Activated T-cell treated with anti-CD3 and anti-CD28 coated beads, Interleukin-2, amount 50 U/mL, for 24 hours (primary cell): Measurements from ENCODE around the gene NDUFA3.

Source experiments
- DNase-seq: peaks from one replicate; pipeline ENCODE4 v3.0.0-alpha.2; 2020
- H3K27ac Mint-ChIP-seq: 2 replicates; pipeline ENCODE4 v1.8.0; 2020; ENCODE audit warnings: mild to moderate bottlenecking, mixed read lengths
- H3K27me3 Mint-ChIP-seq: 2 replicates; pipeline ENCODE4 v1.8.0; 2020; ENCODE audit warnings: mixed read lengths
- H3K36me3 Mint-ChIP-seq: 2 replicates; pipeline ENCODE4 v1.8.0; 2020; ENCODE audit warnings: low read depth, mixed read lengths
- H3K4me1 Mint-ChIP-seq: 2 replicates; pipeline ENCODE4 v1.8.0; 2020; ENCODE audit warnings: low read depth, mixed read lengths
- H3K4me3 Mint-ChIP-seq: 2 replicates; pipeline ENCODE4 v1.8.0; 2020; ENCODE audit warnings: mild to moderate bottlenecking, moderate library complexity, mixed read lengths
- H3K9me3 Mint-ChIP-seq: 2 replicates; pipeline ENCODE4 v1.8.0; 2020; ENCODE audit warnings: mixed read lengths

Gene NDUFA3

GRCh38 chr19:54141356-54141755 is 38.7 kb downstream of the NDUFA3 start:
- Mint-ChIP-seq H3K36me3 (peaks cover 80% of the 10 kb centered on the region), H3K4me1 (peaks cover 37% of the 10 kb centered on the region), H3K4me3 (no peak overlapping the region), H3K27ac (peak overlapping the region; percentile 56), H3K27me3 (no peaks in the 10 kb centered on the region), H3K9me3 (no peaks in the 10 kb centered on the region)
- DNase-seq: no peak

DNA sequence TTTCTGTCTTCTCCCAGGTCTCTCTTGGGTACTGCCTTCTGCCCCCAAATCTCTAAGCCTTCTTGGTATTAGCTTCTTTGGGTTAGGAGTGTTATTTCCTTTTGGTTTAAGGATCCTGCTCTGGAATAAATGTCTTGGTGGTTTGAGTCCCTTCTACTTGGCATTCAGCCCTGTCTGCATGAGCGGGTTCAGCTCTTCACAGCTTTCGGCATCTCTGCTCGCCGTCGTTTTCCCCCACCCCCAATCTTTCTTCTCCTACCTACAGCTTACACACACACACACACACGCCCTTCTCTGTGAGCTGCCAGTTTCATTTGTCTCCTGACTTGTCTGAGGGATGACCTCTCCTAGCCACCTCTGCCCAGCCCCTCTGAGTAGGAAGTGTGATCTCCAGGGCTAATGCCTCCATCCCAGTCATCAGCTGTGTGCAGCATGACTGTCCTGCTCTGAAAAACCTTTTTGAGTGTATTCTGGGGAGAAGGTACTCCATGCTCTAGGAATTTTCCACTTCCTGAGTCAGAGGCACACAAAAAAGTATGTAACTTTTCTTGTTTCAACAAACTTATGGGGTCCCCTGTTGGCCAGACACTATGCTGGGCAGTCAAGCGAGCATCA is 39.6 kb downstream of the NDUFA3 start:
- no peak overlapping the region for H3K4me3 Mint-ChIP-seq
- H3K9me3 Mint-ChIP-seq: no peaks in the 10 kb centered on the region
- H3K27ac Mint-ChIP-seq: peak overlapping the region; percentile 64
- no peaks in the 10 kb centered on the region for H3K27me3 Mint-ChIP-seq
- H3K36me3 Mint-ChIP-seq: peaks cover 89% of the 10 kb centered on the region
- H3K4me1 Mint-ChIP-seq: peaks cover 31% of the 10 kb centered on the region
- no peak for DNase-seq

GRCh38 chr19:54145541-54146158 is 43.0 kb downstream of the NDUFA3 start:
- Mint-ChIP-seq H3K9me3 (no peaks in the 10 kb centered on the region), H3K27ac (no peak overlapping the region), H3K27me3 (no peaks in the 10 kb centered on the region), H3K4me3 (no peak overlapping the region), H3K4me1 (peaks cover 10% of the 10 kb centered on the region), H3K36me3 (peaks cover 94% of the 10 kb centered on the region)
- DNase-seq: no peak

- Mint-ChIP-seq H3K4me1 (peaks cover 2% of the 10 kb centered on the region), H3K9me3 (no peaks in the 10 kb centered on the region)
These were observed 45.0 kb downstream of the NDUFA3 start for GRCh38 chr19:54147676-54148075.

DNA sequence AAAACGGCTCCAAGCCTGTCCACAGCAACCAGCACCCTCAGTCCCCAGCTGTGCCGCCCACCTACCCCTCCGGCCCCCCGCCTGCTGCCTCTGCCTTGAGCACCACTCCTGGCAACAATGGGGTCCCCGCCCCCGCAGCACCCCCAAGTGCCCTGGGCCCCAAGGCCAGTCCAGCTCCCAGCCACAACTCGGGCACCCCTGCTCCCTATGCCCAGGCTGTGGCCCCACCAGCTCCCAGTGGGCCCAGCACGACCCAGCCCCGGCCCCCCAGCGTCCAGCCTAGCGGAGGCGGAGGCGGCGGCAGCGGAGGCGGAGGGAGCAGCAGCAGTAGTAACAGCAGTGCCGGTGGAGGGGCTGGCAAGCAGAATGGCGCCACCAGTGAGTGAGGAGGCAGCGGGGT is 45.5 kb downstream of the NDUFA3 start:
- Mint-ChIP-seq H3K4me3 (no peak overlapping the region), H3K27me3 (no peaks in the 10 kb centered on the region), H3K9me3 (no peaks in the 10 kb centered on the region), H3K36me3 (peaks cover 93% of the 10 kb centered on the region), H3K27ac (no peak overlapping the region), H3K4me1 (peaks cover 2% of the 10 kb centered on the region)
- DNase-seq: no peak

More at GRCh38 chr19:54147676-54148075, 45.0 kb downstream of the NDUFA3 start:
- Mint-ChIP-seq H3K36me3 (peaks cover 95% of the 10 kb centered on the region), H3K4me3 (no peak overlapping the region), H3K27ac (no peak overlapping the region), H3K27me3 (no peaks in the 10 kb centered on the region)
- DNase-seq: no peak

DNA sequence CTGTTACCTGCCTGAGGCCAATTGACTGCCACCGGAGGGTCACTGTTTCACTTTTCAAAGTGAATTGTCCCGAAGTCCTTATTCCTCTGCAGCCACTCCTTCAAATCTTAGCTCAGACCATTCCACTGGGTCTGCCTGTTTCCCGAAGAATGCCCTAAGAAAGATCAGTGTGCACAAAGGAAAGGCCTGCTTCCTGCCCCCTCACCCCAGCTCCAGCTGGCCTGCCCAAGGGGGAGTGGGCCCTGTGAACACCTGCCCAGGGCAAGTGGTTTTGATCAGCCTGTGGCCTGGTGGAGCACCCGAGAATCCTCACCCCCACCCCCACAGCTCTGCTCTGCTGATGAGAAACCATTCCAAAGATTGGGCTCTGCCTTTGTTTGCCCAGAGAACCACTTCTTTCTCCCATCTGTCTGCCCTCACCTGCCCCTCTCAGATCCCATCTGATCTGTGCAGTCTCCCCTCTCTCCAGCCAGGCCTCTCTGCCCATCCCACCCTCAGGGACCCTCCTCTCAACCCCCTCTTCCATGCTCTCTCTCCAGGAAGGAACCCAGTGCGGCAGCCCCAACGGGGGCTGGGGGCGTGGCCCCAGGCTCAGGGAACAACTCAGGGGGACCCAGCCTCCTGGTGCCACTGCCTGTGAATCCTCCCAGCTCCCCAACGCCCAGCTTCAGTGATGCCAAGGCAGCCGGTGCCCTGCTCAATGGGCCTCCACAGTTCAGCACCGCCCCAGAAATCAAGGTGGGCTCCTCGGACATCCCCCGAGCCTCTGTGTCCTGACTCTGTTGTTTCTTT is 46.6 kb downstream of the NDUFA3 start:
- no peak for DNase-seq
- Mint-ChIP-seq H3K9me3 (no peaks in the 10 kb centered on the region), H3K27me3 (no peaks in the 10 kb centered on the region), H3K36me3 (peaks cover 93% of the 10 kb centered on the region), H3K27ac (peak overlapping the region; percentile 68), H3K4me3 (no peak overlapping the region), H3K4me1 (peaks cover 13% of the 10 kb centered on the region)

GRCh38 chr19:54151362-54152035 is 48.8 kb downstream of the NDUFA3 start:
- Mint-ChIP-seq H3K27me3 (no peaks in the 10 kb centered on the region), H3K9me3 (no peaks in the 10 kb centered on the region), H3K4me1 (peaks cover 24% of the 10 kb centered on the region), H3K36me3 (peaks cover 90% of the 10 kb centered on the region), H3K4me3 (no peak overlapping the region), H3K27ac (peak overlapping the region; percentile 40)
- DNase-seq: no peak

DNA sequence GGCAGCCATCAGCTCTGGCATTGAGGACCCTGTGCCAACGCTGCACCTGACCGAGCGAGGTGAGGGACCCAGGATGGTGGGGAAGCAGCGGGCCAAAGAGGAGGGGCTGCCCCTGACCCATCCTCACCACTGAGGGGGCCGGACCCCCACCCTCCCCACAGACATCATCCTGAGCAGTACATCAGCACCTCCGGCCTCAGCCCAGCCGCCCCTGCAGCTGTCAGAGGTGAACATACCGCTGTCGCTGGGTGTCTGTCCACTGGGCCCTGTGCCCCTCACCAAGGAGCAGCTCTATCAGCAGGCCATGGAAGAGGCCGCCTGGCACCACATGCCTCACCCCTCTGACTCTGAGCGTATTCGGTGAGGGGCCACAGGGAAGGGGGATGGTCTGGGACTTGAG is 49.6 kb downstream of the NDUFA3 start:
- no peaks in the 10 kb centered on the region for H3K9me3 Mint-ChIP-seq
- no peak for DNase-seq
- no peak overlapping the region for H3K27ac Mint-ChIP-seq
- peaks cover 90% of the 10 kb centered on the region for H3K36me3 Mint-ChIP-seq
- no peak overlapping the region for H3K4me3 Mint-ChIP-seq
- H3K4me1 Mint-ChIP-seq: peaks cover 30% of the 10 kb centered on the region
- no peaks in the 10 kb centered on the region for H3K27me3 Mint-ChIP-seq

DNA sequence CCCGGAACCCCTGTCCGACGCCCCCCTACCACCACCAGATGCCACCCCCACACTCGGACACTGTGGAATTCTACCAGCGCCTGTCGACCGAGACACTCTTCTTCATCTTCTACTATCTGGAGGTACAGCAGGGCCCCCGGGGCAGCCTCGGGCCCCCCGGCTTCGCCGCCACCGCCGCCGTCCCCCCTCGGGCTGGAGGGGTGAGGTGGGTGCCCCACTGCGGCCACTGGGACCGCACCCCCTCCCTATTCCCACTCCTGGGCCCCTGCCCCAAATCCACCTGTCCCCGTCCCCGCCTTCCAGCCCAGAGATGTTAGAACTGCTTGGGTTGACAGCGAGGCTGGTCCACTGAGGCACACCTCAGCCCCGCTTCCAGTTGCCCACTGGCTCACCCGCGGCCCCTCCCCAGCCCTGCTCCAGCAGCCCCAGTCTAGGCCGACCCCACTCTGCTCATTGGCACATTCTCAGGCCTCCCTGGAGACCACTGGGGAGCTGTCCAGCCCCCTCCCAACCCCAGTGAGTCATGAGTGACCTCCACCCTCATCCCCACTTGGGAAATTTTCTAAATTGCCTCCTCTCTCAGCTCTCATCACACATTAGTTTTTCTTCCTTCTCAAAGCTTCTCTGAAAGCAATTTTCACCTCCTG is 50.3 kb downstream of the NDUFA3 start:
- Mint-ChIP-seq H3K27ac (peak overlapping the region; percentile 91), H3K4me1 (peaks cover 31% of the 10 kb centered on the region), H3K4me3 (no peak overlapping the region), H3K9me3 (no peaks in the 10 kb centered on the region), H3K27me3 (no peaks in the 10 kb centered on the region), H3K36me3 (peaks cover 90% of the 10 kb centered on the region)
- no peak for DNase-seq

- Mint-ChIP-seq H3K4me3 (no peak overlapping the region), H3K27ac (peak overlapping the region; percentile 91), H3K9me3 (no peaks in the 10 kb centered on the region), H3K36me3 (peaks cover 94% of the 10 kb centered on the region), H3K27me3 (no peaks in the 10 kb centered on the region), H3K4me1 (peaks cover 40% of the 10 kb centered on the region)
- DNase-seq: no peak
These were observed 51.2 kb downstream of the NDUFA3 start for GRCh38 chr19:54153731-54154326.

GRCh38 chr19:54154603-54155345 is 52.1 kb downstream of the NDUFA3 start:
- Mint-ChIP-seq H3K27me3 (no peaks in the 10 kb centered on the region), H3K9me3 (no peaks in the 10 kb centered on the region), H3K27ac (peak overlapping the region; percentile 91), H3K36me3 (peaks cover 89% of the 10 kb centered on the region), H3K4me1 (peaks cover 44% of the 10 kb centered on the region), H3K4me3 (no peak overlapping the region)
- DNase-seq: peak; percentile 49

DNA sequence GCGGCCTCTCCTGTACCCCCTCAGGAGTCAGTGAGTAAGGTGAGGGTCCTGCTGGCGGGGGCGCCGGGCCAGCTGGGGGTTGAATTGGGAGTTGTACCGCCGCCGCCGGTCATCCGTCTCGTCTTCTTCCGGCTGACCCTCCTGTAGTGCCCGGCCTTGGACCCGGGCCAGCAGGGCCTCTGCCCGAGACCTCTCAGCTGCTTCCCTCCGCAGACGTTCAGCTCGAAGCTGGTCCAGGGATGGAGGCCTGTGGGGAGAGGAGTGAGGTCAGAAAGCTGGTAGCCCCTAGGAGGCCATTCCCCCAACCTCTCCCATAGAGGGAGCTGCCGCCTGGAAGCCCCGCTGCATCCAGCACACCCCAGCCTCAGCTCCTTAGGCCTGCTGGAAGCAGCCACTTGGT is 53.0 kb downstream of the NDUFA3 start:
- peaks cover 52% of the 10 kb centered on the region for H3K4me1 Mint-ChIP-seq
- peaks cover 84% of the 10 kb centered on the region for H3K36me3 Mint-ChIP-seq
- no peak overlapping the region for H3K4me3 Mint-ChIP-seq
- no peak for DNase-seq
- no peaks in the 10 kb centered on the region for H3K27me3 Mint-ChIP-seq
- H3K9me3 Mint-ChIP-seq: no peaks in the 10 kb centered on the region
- H3K27ac Mint-ChIP-seq: peak overlapping the region; percentile 72

DNA sequence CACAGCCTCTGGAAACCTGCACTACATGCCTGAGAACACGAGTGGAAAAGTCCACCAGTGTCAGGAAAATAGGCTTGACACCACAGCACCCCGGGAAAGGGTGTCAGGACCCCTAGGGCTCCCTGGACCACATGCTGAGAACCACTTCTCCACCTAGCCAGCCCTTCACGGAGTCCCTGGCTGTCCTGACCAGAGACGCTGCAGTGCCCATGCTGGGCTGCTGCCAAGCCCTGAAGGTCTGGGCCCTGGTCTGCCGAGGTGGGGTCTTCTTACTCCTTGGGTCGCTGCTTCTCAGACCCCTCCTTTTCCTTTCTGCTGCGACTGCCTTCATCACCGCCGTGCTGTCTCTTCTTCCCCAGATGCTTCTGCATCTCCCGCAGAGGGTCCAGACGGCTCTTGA is 53.8 kb downstream of the NDUFA3 start:
- H3K4me1 Mint-ChIP-seq: peaks cover 56% of the 10 kb centered on the region
- no peaks in the 10 kb centered on the region for H3K9me3 Mint-ChIP-seq
- no peak for DNase-seq
- H3K4me3 Mint-ChIP-seq: no peak overlapping the region
- peaks cover 76% of the 10 kb centered on the region for H3K36me3 Mint-ChIP-seq
- H3K27ac Mint-ChIP-seq: peak overlapping the region; percentile 72
- H3K27me3 Mint-ChIP-seq: no peaks in the 10 kb centered on the region
